NB4 (cell line): ENCODE measurements around the gene HS6ST1.

Experiments
- DNase-seq: peaks from one replicate; pipeline ENCODE4 v3.0.0; 2010; ENCODE audit warnings: low read depth
- H3K4me3 ChIP-seq: one replicate; pipeline ENCODE4 v1.5.1; 2011; ENCODE audit warnings: mild to moderate bottlenecking, low read depth, low read length, moderate library complexity
- CTCF ChIP-seq: IDR thresholded peaks from one replicate; pipeline ENCODE4 v1.5.1; 2012; ENCODE audit warnings: low read depth, low read length
- MAX ChIP-seq: IDR thresholded peaks from 2 replicates; pipeline ENCODE4 v1.6.1; 2011; ENCODE audit warnings: low read depth, low read length
- MYC ChIP-seq: IDR thresholded peaks from 2 replicates; pipeline ENCODE4 v1.6.1; 2011; ENCODE audit warnings: low read depth, low read length
- POLR2A ChIP-seq: IDR thresholded peaks from 2 replicates; pipeline ENCODE4 v1.6.1; 2011; ENCODE audit warnings: mild to moderate bottlenecking; ENCODE audit not compliant: insufficient read length; ENCODE audit errors: extremely low read depth

The HS6ST1 gene

GRCh38 chr2:128310761-128311160 lies 7.9 kb downstream of the HS6ST1 start:
- no peak for DNase-seq
- TF ChIP-seq POLR2A = no peak
- TF ChIP-seq CTCF = no peak
- no peak for TF ChIP-seq MYC
- TF ChIP-seq MAX = no peak
- no peak overlapping the region for H3K4me3 ChIP-seq

GRCh38 chr2:128310094-128310716 lies 8.5 kb downstream of the HS6ST1 start:
- no peak for TF ChIP-seq MYC
- TF ChIP-seq CTCF = no peak
- no peak for TF ChIP-seq POLR2A
- TF ChIP-seq MAX = no peak
- H3K4me3 ChIP-seq = no peak overlapping the region
- DNase-seq = no peak

DNA sequence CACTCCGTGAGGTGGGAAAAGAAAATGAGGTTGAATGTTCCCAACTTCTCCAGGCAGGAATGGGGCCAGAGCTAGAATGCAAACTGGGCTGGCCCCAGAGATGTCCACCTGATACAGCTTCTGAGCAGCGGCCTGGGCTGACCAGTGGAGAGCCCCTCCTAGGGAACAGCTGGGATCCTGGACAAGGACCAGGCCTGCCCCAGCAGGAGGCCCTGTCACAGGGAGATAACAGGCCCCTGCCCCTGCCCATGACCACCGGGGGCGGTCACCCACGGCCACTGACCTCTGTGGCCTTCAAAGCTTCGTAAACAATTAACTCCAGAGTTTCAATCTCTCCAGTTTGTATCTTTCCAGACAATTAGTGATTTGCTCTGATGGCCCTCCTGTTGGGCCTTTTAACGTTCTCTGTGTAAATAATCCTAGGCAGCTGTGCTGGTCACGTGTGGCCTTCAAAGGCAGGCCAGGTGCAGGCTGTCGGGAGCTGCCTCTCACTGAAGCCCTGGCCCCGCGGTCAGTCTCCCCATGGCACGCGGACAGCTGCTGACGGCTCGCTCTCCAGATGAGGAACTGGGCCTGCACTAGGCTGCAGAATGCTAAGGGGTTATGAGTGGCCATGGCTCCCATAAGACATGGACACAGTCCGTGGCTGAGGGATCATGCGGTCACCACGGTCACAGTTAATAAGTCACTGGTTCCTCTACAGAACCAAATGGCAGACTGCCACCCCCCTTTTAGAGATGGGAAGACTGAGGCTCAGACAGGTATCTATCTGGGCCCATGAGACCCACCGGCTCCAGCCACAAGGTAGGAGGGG lies 9.2 kb downstream of the HS6ST1 start:
- H3K4me3 ChIP-seq = no peak overlapping the region
- TF ChIP-seq MAX = no peak
- no peak for TF ChIP-seq CTCF
- TF ChIP-seq MYC = no peak
- no peak for TF ChIP-seq POLR2A
- no peak for DNase-seq

GRCh38 chr2:128308889-128309279 lies 9.8 kb downstream of the HS6ST1 start:
- TF ChIP-seq CTCF = no peak
- TF ChIP-seq POLR2A = no peak
- no peak for TF ChIP-seq MAX
- no peak for TF ChIP-seq MYC
- H3K4me3 ChIP-seq = no peak overlapping the region
- no peak for DNase-seq

GRCh38 chr2:128308284-128308731 lies 10.4 kb downstream of the HS6ST1 start:
- no peak for DNase-seq
- TF ChIP-seq POLR2A (no peak), MYC (no peak), CTCF (no peak), MAX (no peak)
- H3K4me3 ChIP-seq = no peak overlapping the region
